SK-N-SH (cell line): ENCODE results near the gene ZNF280D. TPM values are rescaled to one million over a fixed set of nuclear protein-coding genes. Genes with fewer than 3 reads are reported as not detected.

Experiments
- CTCF ChIA-PET: fragments of 300-600, 350-600 bp; formaldehyde crosslinking; extraction: SDS; loops from one replicate; lab custom pipeline; 2021; lab: Yijun Ruan, JAX
- POLR2A ChIA-PET: fragments of 350-600 bp; sonication (Branson Sonifier 250); formaldehyde crosslinking; extraction: SDS; loops from one replicate; lab custom pipeline; 2020; ENCODE audit warnings: antibody characterized with exemption, inconsistent platforms; lab: Yijun Ruan, JAX
- DNase-seq: peaks from one replicate; pipeline ENCODE4 v3.0.0; 2012
- H2AFZ ChIP-seq: fragments of 200-600 bp; sonication (generic); 2 replicates; pipeline ENCODE4 v1.8.1; 2016; ENCODE audit warnings: antibody characterized with exemption, mild to moderate bottlenecking, low read depth
- H3F3A ChIP-seq: fragments of 200-600 bp; sonication (generic); replicated peaks from 2 replicates; pipeline ENCODE3; 2016; ENCODE audit warnings: antibody characterized with exemption, mild to moderate bottlenecking; ENCODE audit not compliant: insufficient read depth
- H3K27ac ChIP-seq, 2 experiments: fragments of 200-500 bp in 1 of 2; fragments of 200-600 bp in 1 of 2; sonication (Bioruptor generic) in 1 of 2; sonication (generic), shearing (Covaris generic) in 1 of 2; 2 replicates each; pipeline versions ENCODE4 v1.5.1 to v1.6.1; 2014 to 2016; ENCODE audit warnings: low read depth in 2 of 2, inconsistent platforms in 1 of 2, low read length in 1 of 2, mild to moderate bottlenecking in 1 of 2, mixed read lengths in 1 of 2
- H3K27me3 ChIP-seq: fragments of 200-600 bp; sonication (generic), shearing (Covaris generic); 2 replicates; pipeline ENCODE4 v1.6.1; 2016; ENCODE audit warnings: mixed run types; ENCODE audit not compliant: insufficient read depth
- H3K36me3 ChIP-seq, 2 experiments: fragments of 200-500 bp in 1 of 2; fragments of 200-600 bp in 1 of 2; sonication (Bioruptor generic) in 1 of 2; sonication (generic) in 1 of 2; replicated peaks in 1 of 2; 2 replicates each; pipeline versions ENCODE3 to v1.5.1; 2014 to 2016; ENCODE audit warnings: low read length in 1 of 2, mild to moderate bottlenecking in 1 of 2; ENCODE audit not compliant: insufficient read depth in 2 of 2, control insufficient read depth in 1 of 2
- H3K4me1 ChIP-seq, 2 experiments: fragments of 200-500 bp in 1 of 2; fragments of 200-600 bp in 1 of 2; sonication (Bioruptor generic) in 1 of 2; sonication (generic), shearing (Covaris generic) in 1 of 2; 2 replicates each; pipeline versions ENCODE4 v1.5.1 to v1.6.1; 2014 to 2016; ENCODE audit warnings: low read depth in 1 of 2, low read length in 1 of 2, mixed run types in 1 of 2; ENCODE audit not compliant: insufficient read depth in 2 of 2, control insufficient read depth in 1 of 2
- H3K4me2 ChIP-seq: fragments of 200-600 bp; sonication (generic), shearing (Covaris generic); 2 replicates; pipeline ENCODE4 v1.6.1; 2017; ENCODE audit warnings: mixed run types
- H3K4me3 ChIP-seq, 2 experiments: fragments of 200-500 bp in 1 of 2; fragments of 200-600 bp in 1 of 2; sonication (Bioruptor generic) in 1 of 2; sonication (generic), shearing (Covaris generic) in 1 of 2; 2 replicates each; pipeline versions ENCODE4 v1.5.1 to v1.8.1; 2014 to 2016; ENCODE audit warnings: low read depth in 2 of 2, inconsistent platforms in 1 of 2, low read length in 1 of 2, mild to moderate bottlenecking in 1 of 2, mixed read lengths in 1 of 2, moderate library complexity in 1 of 2
- H3K79me2 ChIP-seq: fragments of 200-600 bp; sonication (generic); 2 replicates; pipeline ENCODE4 v1.8.1; 2017; ENCODE audit warnings: mild to moderate bottlenecking; ENCODE audit not compliant: insufficient read depth
- H3K9ac ChIP-seq: fragments of 200-600 bp; sonication (generic); 2 replicates; pipeline ENCODE4 v1.6.1; 2017; ENCODE audit warnings: mixed run types
- H3K9me2 ChIP-seq: fragments of 200-600 bp; sonication (generic); 2 replicates; pipeline ENCODE4 v1.6.1; 2017; ENCODE audit warnings: mixed run types
- H3K9me3 ChIP-seq: fragments of 200-600 bp; sonication (generic); 2 replicates; pipeline ENCODE4 v1.6.1; 2017; ENCODE audit warnings: mixed run types, mild to moderate bottlenecking, moderate library complexity
- H4K20me1 ChIP-seq: fragments of 200-600 bp; sonication (generic); 2 replicates; pipeline ENCODE4 v1.6.1; 2017; ENCODE audit warnings: mild to moderate bottlenecking, mixed run types; ENCODE audit not compliant: insufficient read depth
- CHD2 ChIP-seq: fragments of 150-350 bp; IDR thresholded peaks from 2 replicates; pipeline ENCODE4 v1.6.1; 2018; ENCODE audit warnings: low read length; ENCODE audit not compliant: partially characterized antibody
- EP300 ChIP-seq, 2 experiments: IDR thresholded peaks; 2 replicates each; pipeline versions ENCODE4 v1.4.0 to v1.6.1; 2012; ENCODE audit warnings: borderline replicate concordance in 1 of 2, low read depth in 1 of 2, low read length in 1 of 2
- EZH2phosphoT487 ChIP-seq: fragments of 200-600 bp; sonication (generic); IDR thresholded peaks from 2 replicates; pipeline ENCODE4 v1.6.1; 2017; ENCODE audit warnings: low read depth, mixed run types, mild to moderate bottlenecking, antibody characterized with exemption, moderate library complexity, borderline replicate concordance
- FOXJ3 ChIP-seq: sonication (generic); formaldehyde crosslinking; IDR thresholded peaks from 2 replicates; pipeline ENCODE4 v1.5.1; 2020; ENCODE audit warnings: mild to moderate bottlenecking, missing genetic modification reagents
- MXI1 ChIP-seq: IDR thresholded peaks from 2 replicates; pipeline ENCODE4 v1.6.1; 2012; ENCODE audit warnings: mild to moderate bottlenecking, low read depth, low read length, improper control_type of control experiment
- NFIC ChIP-seq: IDR thresholded peaks from 2 replicates; pipeline ENCODE4 v1.4.0; 2012; ENCODE audit warnings: borderline replicate concordance
- RXRA ChIP-seq: IDR thresholded peaks from 2 replicates; pipeline ENCODE4 v1.4.0; 2012; ENCODE audit warnings: low read depth, mild to moderate bottlenecking, borderline replicate concordance
- TAF1 ChIP-seq: IDR thresholded peaks from 2 replicates; pipeline ENCODE4 v1.6.1; 2012; ENCODE audit warnings: low read depth, mild to moderate bottlenecking, low read length, moderate library complexity, borderline replicate concordance
- TEAD4 ChIP-seq: IDR thresholded peaks from 2 replicates; pipeline ENCODE4 v1.4.0; 2012; ENCODE audit warnings: mild to moderate bottlenecking, borderline replicate concordance; ENCODE audit not compliant: insufficient read depth
- WGBS: methylation state at CpG from one replicate; pipeline ENCODE4 v1.1.6; 2017; ENCODE audit warnings: low lambda C conversion rate; 5-methylcytosine and 5-hydroxymethylcytosine counted together
- polyA plus RNA-seq, 3 experiments: library from polyadenylated mRNA; depleted of rRNA; stranded (reverse); fragments of >200 nt; gene quantifications; 2 replicates each; pipeline ENCODE4 v1.2.3, GENCODE V29; 2012
- TF ChIP-seq, protein P1 (sequence below): IDR thresholded peaks from 2 replicates; pipeline ENCODE4 v1.4.0; 2012; ENCODE audit warnings: low read depth, borderline replicate concordance

The ZNF280D gene
- polyA plus RNA-seq, 1 of the 3 experiments (the other 2 are of a cell fraction) = 5.4 TPM

DNA sequence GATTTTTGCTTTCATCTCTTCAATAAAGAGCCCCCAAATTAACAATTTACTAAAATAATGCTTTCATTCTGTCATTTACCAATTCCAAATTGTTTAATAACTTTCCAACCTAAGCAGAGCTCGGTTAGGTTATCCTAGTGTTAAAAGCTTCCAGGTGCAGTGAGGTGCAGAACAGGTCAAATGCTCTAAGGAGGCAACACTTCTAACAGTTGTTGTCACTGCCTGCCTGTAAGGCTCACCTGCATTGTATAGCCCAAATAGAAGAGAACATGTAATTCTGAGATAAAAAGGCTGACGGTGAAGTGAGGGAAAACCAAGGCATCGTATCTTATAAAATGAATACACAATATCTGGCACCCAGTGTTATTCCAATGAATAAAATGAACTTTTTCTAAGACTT is 9.1 kb downstream of the ZNF280D start:
- H3K9ac ChIP-seq = no peak overlapping the region
- H3K27ac ChIP-seq = no peak overlapping the region; a peak in 1 of 4 replicates
- peaks cover 21 to 35% of the 10 kb centered on the region in 2 experiments for H3K36me3 ChIP-seq
- H3K4me1 ChIP-seq = peaks cover 0 to 7% of the 10 kb centered on the region in 2 experiments; a peak in 2 of 4 replicates
- peaks cover 4% of the 10 kb centered on the region; the same call in 1 of the 2 replicates for H4K20me1 ChIP-seq
- no peak overlapping the region for H2AFZ ChIP-seq
- CTCF ChIA-PET = no interaction called here
- H3K79me2 ChIP-seq = peaks cover 89% of the 10 kb centered on the region
- H3K4me3 ChIP-seq = no peak overlapping the region
- TF ChIP-seq EP300 (IDR thresholded peaks at IDR 0.05; ENCODE audit: borderline replicate concordance in 1 of 2, low read depth in 1 of 2, low read length in 1 of 2) (no peak), RXRA (no peak), CHD2 (no peak), MXI1 (no peak), EZH2phosphoT487 (no peak), TAF1 (no peak)
- TF ChIP-seq, protein P1, sequence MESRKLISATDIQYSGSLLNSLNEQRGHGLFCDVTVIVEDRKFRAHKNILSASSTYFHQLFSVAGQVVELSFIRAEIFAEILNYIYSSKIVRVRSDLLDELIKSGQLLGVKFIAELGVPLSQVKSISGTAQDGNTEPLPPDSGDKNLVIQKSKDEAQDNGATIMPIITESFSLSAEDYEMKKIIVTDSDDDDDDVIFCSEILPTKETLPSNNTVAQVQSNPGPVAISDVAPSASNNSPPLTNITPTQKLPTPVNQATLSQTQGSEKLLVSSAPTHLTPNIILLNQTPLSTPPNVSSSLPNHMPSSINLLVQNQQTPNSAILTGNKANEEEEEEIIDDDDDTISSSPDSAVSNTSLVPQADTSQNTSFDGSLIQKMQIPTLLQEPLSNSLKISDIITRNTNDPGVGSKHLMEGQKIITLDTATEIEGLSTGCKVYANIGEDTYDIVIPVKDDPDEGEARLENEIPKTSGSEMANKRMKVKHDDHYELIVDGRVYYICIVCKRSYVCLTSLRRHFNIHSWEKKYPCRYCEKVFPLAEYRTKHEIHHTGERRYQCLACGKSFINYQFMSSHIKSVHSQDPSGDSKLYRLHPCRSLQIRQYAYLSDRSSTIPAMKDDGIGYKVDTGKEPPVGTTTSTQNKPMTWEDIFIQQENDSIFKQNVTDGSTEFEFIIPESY = no peak
- TF ChIP-seq, all 33 proteins: peak for 0
- DNase-seq = no peak
- Histone ChIP-seq H3K9me2 (no peaks in the 10 kb centered on the region), H3K4me2 (no peak overlapping the region), H3K9me3 (no peaks in the 10 kb centered on the region), H3F3A (peaks cover 4% of the 10 kb centered on the region), H3K27me3 (no peaks in the 10 kb centered on the region)
- 91% methylated on average over 3 of the region's 3 CpGs for whole genome bisulfite sequencing
- POLR2A ChIA-PET = no interaction called here

DNA sequence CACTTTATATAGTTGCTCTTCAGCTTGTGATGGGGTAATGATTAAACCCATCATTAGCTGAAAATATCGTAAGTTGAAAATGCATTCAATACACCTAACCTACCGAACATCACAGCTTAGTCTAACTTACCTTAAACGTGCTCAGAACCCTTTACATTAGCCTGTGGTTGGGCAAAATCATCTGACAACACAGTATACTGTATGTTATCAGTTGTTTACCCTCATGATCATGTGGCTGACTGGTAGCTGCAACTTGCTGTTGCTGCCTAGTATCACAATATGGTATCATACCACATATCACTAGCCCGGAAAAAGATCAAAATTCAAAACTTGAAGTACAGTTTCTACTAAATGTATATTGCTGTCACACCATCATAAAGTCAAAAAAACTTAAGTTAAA is 9.5 kb downstream of the ZNF280D start:
- Histone ChIP-seq H3K36me3 (peaks cover 18 to 34% of the 10 kb centered on the region in 2 experiments), H3K9ac (no peak overlapping the region), H3K79me2 (peaks cover 89% of the 10 kb centered on the region), H3K27ac (no peak overlapping the region), H3K27me3 (no peaks in the 10 kb centered on the region), H3K4me1 (peaks cover 0 to 7% of the 10 kb centered on the region in 2 experiments; a peak in 2 of 4 replicates), H3F3A (peaks cover 4% of the 10 kb centered on the region), H4K20me1 (peaks cover 8% of the 10 kb centered on the region; the same call in 1 of the 2 replicates), H3K4me3 (no peak overlapping the region), H3K9me2 (no peaks in the 10 kb centered on the region), H2AFZ (no peak overlapping the region), H3K9me3 (no peaks in the 10 kb centered on the region), H3K4me2 (no peak overlapping the region)
- ChIA-PET POLR2A (no interaction called here), CTCF (interaction anchor here (0.6 to 0.7 kb wide), 2 partner anchors 10 to 146 kb away, joined by 3 to 4 read pairs; partner anchors contain the start of gene ZNF280D)
- no peak for DNase-seq
- TF ChIP-seq TEAD4 = no peak
- TF ChIP-seq FOXJ3 (CRISPR knock-in tag) = no peak
- no peak for TF ChIP-seq NFIC
- WGBS = 97% methylated on average over 4 of the region's 4 CpGs
